ENCODE measurements around the gene MRM3. TPM values are rescaled to one million over a fixed set of nuclear protein-coding genes. Genes with fewer than 3 reads are reported as not detected.

MRM3 gene
- total RNA-seq, 1 donor from 2014 or later = 3.7 TPM

- Histone ChIP-seq H3K4me3 (no peak overlapping the region), H3K4me1 (no peaks in the 10 kb centered on the region), H3K36me3 (peaks cover 0 to 21% of the 10 kb centered on the region in 2 donors), H3K27me3 (no peaks in the 10 kb centered on the region), H3K9me3 (no peaks in the 10 kb centered on the region), H3K27ac (no peak overlapping the region)
- intact Hi-C loops (cut with DNase I) = no loop called here
- TF ChIP-seq POLR2A (IDR thresholded peaks at IDR 0.05) (no peak), POLR2AphosphoS5 (IDR thresholded peaks at IDR 0.05; ENCODE audit: insufficient read depth in 1 of 2, low read depth in 1 of 2) (no peak), CTCF (IDR thresholded peaks at IDR 0.05) (no peak)
- no peak for DNase-seq (ENCODE audit: extremely low spot score in 2 of 2)
Measured at GRCh38 chr17:806781-807522, 24.8 kb downstream of the MRM3 start.

GRCh38 chr17:807523-808294 is 25.6 kb downstream of the MRM3 start:
- Histone ChIP-seq H3K4me1 (no peaks in the 10 kb centered on the region), H3K27me3 (no peaks in the 10 kb centered on the region), H3K9me3 (no peaks in the 10 kb centered on the region), H3K36me3 (peaks cover 0 to 20% of the 10 kb centered on the region in 2 donors), H3K4me3 (no peak overlapping the region), H3K27ac (no peak overlapping the region)
- TF ChIP-seq POLR2A (IDR thresholded peaks at IDR 0.05) (no peak), CTCF (IDR thresholded peaks at IDR 0.05) (no peak), POLR2AphosphoS5 (IDR thresholded peaks at IDR 0.05; ENCODE audit: insufficient read depth in 1 of 2, low read depth in 1 of 2) (no peak)
- DNase-seq (ENCODE audit: extremely low spot score in 2 of 2) = no peak
- intact Hi-C loops (cut with DNase I) = no loop called here

DNA sequence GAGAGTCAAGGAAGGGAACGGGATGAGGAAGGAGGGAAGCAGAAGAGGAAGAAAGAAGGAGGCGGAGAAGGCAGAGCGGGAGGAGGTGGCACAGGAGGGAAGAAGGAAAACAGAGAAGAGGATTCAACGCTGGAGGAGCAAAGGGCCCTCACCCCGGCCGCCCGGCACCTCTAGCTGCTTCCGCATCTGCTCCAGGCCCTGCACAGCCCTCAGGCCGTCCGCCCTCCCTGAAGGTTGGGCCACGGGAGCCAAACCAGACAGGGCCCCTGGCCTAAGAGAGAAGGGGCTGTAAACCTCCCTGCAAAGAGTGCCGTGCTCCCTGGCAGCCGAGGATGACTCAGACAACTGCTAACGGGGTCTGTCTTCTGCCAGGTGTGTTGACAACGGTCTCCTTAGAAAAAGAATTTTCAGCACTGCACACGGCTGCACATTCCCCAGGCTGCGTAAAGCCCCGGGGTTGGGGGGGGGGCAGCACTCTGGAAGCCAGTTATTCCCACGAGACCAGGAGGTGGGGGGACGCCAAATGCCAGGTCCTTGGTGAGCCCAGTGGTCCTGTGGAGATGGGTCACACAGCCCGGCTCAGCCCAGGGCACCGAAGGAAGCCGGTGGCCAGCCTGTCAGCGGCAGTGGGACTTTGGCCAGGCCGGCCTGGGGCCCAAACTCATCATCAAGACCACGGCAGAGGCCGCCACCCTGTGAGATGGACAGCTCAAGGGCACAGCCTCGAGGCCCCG is 29.1 kb downstream of the MRM3 start:
- H3K27ac ChIP-seq = no peak overlapping the region
- H3K27me3 ChIP-seq = no peaks in the 10 kb centered on the region
- H3K4me1 ChIP-seq = no peaks in the 10 kb centered on the region
- H3K4me3 ChIP-seq = no peak overlapping the region
- H3K36me3 ChIP-seq = peaks cover 0 to 23% of the 10 kb centered on the region in 2 donors
- no peak for DNase-seq (ENCODE audit: extremely low spot score in 2 of 2)
- no peaks in the 10 kb centered on the region for H3K9me3 ChIP-seq
- intact Hi-C loops (cut with DNase I) = no loop called here
- TF ChIP-seq POLR2A (IDR thresholded peaks at IDR 0.05) (no peak), POLR2AphosphoS5 (IDR thresholded peaks at IDR 0.05; ENCODE audit: insufficient read depth in 1 of 2, low read depth in 1 of 2) (no peak), CTCF (IDR thresholded peaks at IDR 0.05) (no peak)

DNA sequence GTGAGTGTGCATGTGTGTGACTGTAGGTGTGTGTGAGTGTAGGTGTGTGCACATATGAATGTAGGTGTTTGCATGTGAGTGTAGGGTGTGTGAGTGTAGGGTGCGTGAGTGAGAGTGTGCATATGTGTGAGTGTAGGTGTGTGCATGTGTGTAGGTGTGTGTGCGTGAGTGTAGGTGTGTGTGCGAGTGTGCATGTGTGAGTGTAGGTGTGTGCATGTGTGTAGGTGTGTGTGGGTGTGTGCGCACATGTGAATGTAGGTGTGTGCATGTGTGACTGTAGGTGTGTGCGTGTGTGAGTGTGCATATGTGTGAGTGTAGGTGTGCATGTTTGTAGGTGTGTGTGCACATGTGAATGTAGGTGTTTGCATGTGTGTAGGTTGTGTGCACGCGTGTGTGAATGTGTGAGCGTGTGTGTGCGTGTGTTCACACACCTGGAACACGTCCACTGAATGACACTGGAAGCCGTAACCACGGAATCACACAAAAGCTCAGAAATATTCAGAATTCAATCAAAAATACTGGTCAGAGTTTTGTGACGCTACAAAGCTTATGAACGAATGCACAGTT is 30.6 kb downstream of the MRM3 start:
- Histone ChIP-seq H3K27me3 (no peaks in the 10 kb centered on the region), H3K4me3 (no peak overlapping the region), H3K4me1 (no peaks in the 10 kb centered on the region), H3K9me3 (no peaks in the 10 kb centered on the region), H3K36me3 (peaks cover 0 to 29% of the 10 kb centered on the region in 2 donors), H3K27ac (no peak overlapping the region)
- TF ChIP-seq POLR2AphosphoS5 (IDR thresholded peaks at IDR 0.05; ENCODE audit: insufficient read depth in 1 of 2, low read depth in 1 of 2) (no peak), CTCF (IDR thresholded peaks at IDR 0.05) (no peak), POLR2A (IDR thresholded peaks at IDR 0.05) (no peak)
- no peak for DNase-seq (ENCODE audit: extremely low spot score in 2 of 2)
- intact Hi-C loops (cut with DNase I) = no loop called here
